Gastrocnemius medialis (tissue), 4 donors: ENCODE data around the gene OPA1. TPM values are rescaled to one million over a fixed set of nuclear protein-coding genes. Genes with fewer than 3 reads are reported as not detected.

ENCODE experiments used
- ATAC-seq, 2 donors: fragments of 150-250 bp; one replicate each; pipeline ENCODE4 v1.9.1; 2016
- DNase-seq, 2 donors: peaks; one replicate each; pipeline ENCODE4 v3.0.0-alpha.2; 2019
- H3K27ac ChIP-seq, 4 donors: fragments of 200-600 bp; sonication (generic); 1 replicate in 1 of 4; 2 replicates in 3 of 4; pipeline ENCODE4 v1.5.1; 2016 to 2018; ENCODE audit warnings: mild to moderate bottlenecking in 2 of 4, moderate library complexity in 1 of 4
- H3K27me3 ChIP-seq, 3 donors: fragments of 200-600 bp; sonication (generic) in 2 of 3; 1 replicate in 1 of 3; 2 replicates in 2 of 3; pipeline versions ENCODE4 v1.5.1 to v1.6.0; 2016 to 2019; ENCODE audit warnings: mild to moderate bottlenecking in 1 of 3, moderate library complexity in 1 of 3
- H3K36me3 ChIP-seq, 2 donors: fragments of 200-600 bp; sonication (generic) in 1 of 2; one replicate each; pipeline ENCODE4 v1.5.1; 2017 to 2018
- H3K4me1 ChIP-seq, 2 donors: fragments of 200-600 bp; sonication (generic) in 1 of 2; one replicate each; pipeline ENCODE4 v1.5.1; 2016 to 2017; ENCODE audit warnings: mild to moderate bottlenecking in 2 of 2
- H3K4me3 ChIP-seq, 4 donors: fragments of 200-600 bp; sonication (generic) in 3 of 4; 1 replicate in 1 of 4; 2 replicates in 3 of 4; pipeline ENCODE4 v1.5.1; 2016 to 2019; ENCODE audit warnings: mild to moderate bottlenecking in 2 of 4
- H3K9me3 ChIP-seq, 3 donors: fragments of 200-600 bp; sonication (generic) in 2 of 3; 1 replicate in 1 of 3; 2 replicates in 2 of 3; pipeline ENCODE4 v1.5.1; 2016 to 2019
- CTCF ChIP-seq, 5 experiments: fragments of 450-650 bp in 3 of 5; fragments of 200-600 bp in 2 of 5; sonication (generic) in 2 of 5; IDR thresholded peaks in 4 of 5; conservative IDR thresholded peaks in 1 of 5; 1 replicate in 4 of 5; 2 replicates in 1 of 5; pipeline ENCODE4 v1.5.1; 2016 to 2019; ENCODE audit warnings: antibody characterized with exemption in 5 of 5, mild to moderate bottlenecking in 3 of 5, moderate library complexity in 3 of 5
- POLR2A ChIP-seq, 2 donors: fragments of 450-650 bp; IDR thresholded peaks; one replicate each; pipeline ENCODE4 v1.6.1; 2017; ENCODE audit warnings: antibody characterized with exemption in 2 of 2, mild to moderate bottlenecking in 2 of 2, moderate library complexity in 2 of 2
- in situ Hi-C, 4 donors: fragments of 200-750 bp; cut with MboI; loops; one replicate each; pipeline versions ENCODE4 v1.15.0 to v1.8.0; 2017; ENCODE audit warnings: low sequenced_read_pairs in 4 of 4
- intact Hi-C: fragments of 100-400 bp; cut with DNase I; formaldehyde crosslinking; loops from one replicate; pipeline ENCODE4 v1.15.1; 2023; ENCODE audit warnings: low total_unique reads
- total RNA-seq, 4 donors: library from RNA; depleted of rRNA; stranded (reverse); fragments of >200 nt; gene quantifications; one replicate each; pipeline versions ENCODE4 v1.1.0 to v1.2.3, GENCODE V29; 2016

The OPA1 gene
- total RNA-seq, 4 donors from 2014 or later, result 59.8 to 78.2 (median 72.2) TPM

- Histone ChIP-seq H3K4me1 (no peaks in the 10 kb centered on the region), H3K27ac (no peak overlapping the region), H3K36me3 (no peaks in the 10 kb centered on the region), H3K4me3 (no peak overlapping the region), H3K9me3 (no peaks in the 10 kb centered on the region), H3K27me3 (no peaks in the 10 kb centered on the region)
- no peak for DNase-seq
- no peak for ATAC-seq
- TF ChIP-seq POLR2A (IDR thresholded peaks at IDR 0.05) (no peak), CTCF (IDR thresholded peaks at IDR 0.05 in 4 of 5, conservative IDR thresholded peaks at IDR 0.05 in 1 of 5) (no peak)
- intact Hi-C loops (no loop called here), in situ Hi-C loops (no loop called here)
Measured at GRCh38 chr3:193729088-193729465, 136.1 kb downstream of the OPA1 start.

DNA sequence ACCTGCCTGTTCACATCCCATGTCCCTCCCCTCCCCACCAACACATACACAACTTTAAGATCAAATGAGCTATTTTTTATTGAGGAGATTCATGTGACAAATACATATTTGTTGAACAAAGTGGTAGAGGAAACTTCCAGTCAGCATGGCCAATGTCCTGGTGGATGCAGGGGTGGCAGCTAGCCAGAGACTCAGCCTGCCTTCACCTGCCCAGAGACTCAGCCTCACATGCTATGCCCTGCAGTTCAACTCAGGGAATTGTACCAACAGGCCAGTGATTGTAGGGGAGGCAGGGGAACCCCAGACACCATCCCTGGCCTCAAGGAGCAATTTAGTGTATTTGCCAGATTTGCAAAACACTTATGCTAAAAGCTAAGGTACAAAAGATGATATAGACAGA is 136.6 kb downstream of the OPA1 start:
- DNase-seq (no peak), ATAC-seq (no peak)
- in situ Hi-C loops, result no loop called here
- Histone ChIP-seq H3K4me3 (no peak overlapping the region), H3K4me1 (no peaks in the 10 kb centered on the region), H3K36me3 (no peaks in the 10 kb centered on the region), H3K27ac (no peak overlapping the region), H3K9me3 (no peaks in the 10 kb centered on the region), H3K27me3 (no peaks in the 10 kb centered on the region)
- intact Hi-C loops, result no loop called here
- TF ChIP-seq POLR2A (IDR thresholded peaks at IDR 0.05), result no peak
- TF ChIP-seq CTCF (IDR thresholded peaks at IDR 0.05 in 4 of 5, conservative IDR thresholded peaks at IDR 0.05 in 1 of 5), result no peak

GRCh38 chr3:193730511-193730910 is 137.5 kb downstream of the OPA1 start:
- ATAC-seq, result no peak
- Histone ChIP-seq H3K36me3 (no peaks in the 10 kb centered on the region), H3K9me3 (no peaks in the 10 kb centered on the region), H3K4me1 (no peaks in the 10 kb centered on the region), H3K4me3 (no peak overlapping the region), H3K27ac (no peak overlapping the region), H3K27me3 (no peaks in the 10 kb centered on the region)
- no peak for DNase-seq
- intact Hi-C loops, result no loop called here
- no peak for TF ChIP-seq CTCF (IDR thresholded peaks at IDR 0.05 in 4 of 5, conservative IDR thresholded peaks at IDR 0.05 in 1 of 5)
- TF ChIP-seq POLR2A (IDR thresholded peaks at IDR 0.05), result no peak
- in situ Hi-C loops, result no loop called here

DNA sequence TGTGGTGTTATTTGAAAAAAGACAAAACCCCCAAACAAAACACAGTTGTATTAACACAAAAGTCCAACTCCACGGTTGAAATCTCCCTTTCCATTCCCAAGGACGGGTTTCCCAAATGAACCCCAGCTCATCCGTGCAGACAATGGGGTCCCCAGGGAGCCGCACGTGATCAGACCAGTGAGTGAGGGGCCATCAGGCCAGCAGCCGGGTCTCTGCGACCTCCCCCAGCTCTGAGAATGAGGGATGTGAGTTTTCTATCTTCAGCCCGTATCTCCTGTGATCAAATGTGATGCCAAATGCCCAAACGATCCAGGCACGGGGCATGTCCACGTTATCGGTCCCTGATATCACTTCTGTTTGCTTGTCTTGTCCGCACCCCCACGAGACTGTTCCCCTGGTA is 138.0 kb downstream of the OPA1 start:
- no peak for TF ChIP-seq POLR2A (IDR thresholded peaks at IDR 0.05)
- no peak for TF ChIP-seq CTCF (IDR thresholded peaks at IDR 0.05 in 4 of 5, conservative IDR thresholded peaks at IDR 0.05 in 1 of 5)

DNA sequence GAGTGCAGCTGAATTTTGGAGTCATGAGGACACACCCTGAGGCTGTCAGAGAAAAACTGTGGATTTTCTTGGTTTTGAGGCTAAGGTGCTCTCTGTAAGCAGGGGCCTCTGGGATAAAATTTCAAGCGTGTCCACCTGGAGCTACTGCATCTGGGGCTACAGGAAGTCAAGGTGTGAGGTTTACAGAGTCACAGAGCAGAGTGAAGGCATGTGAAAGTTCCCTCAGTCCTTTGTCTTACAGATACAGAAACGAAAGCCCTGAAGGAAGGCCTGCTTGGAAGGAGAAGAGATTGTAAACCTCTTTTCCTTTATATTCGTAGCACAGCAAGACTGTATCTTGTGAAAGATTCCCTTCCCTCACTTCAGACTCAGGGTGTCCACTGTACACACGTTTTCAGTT is 138.6 kb downstream of the OPA1 start:
- intact Hi-C loops, result no loop called here

More for the DNA sequence above, 138.0 kb downstream of the OPA1 start:
- Histone ChIP-seq H3K36me3 (no peaks in the 10 kb centered on the region), H3K4me1 (no peaks in the 10 kb centered on the region), H3K4me3 (no peak overlapping the region), H3K27me3 (no peaks in the 10 kb centered on the region), H3K9me3 (no peaks in the 10 kb centered on the region), H3K27ac (no peak overlapping the region)
- ATAC-seq (no peak), DNase-seq (no peak)
- intact Hi-C loops, result no loop called here
- in situ Hi-C loops, result no loop called here

More for the DNA sequence above, 138.6 kb downstream of the OPA1 start:
- H3K4me1 ChIP-seq, result no peaks in the 10 kb centered on the region
- no peaks in the 10 kb centered on the region for H3K9me3 ChIP-seq
- no peak for TF ChIP-seq POLR2A (IDR thresholded peaks at IDR 0.05)
- no peak for TF ChIP-seq CTCF (IDR thresholded peaks at IDR 0.05 in 4 of 5, conservative IDR thresholded peaks at IDR 0.05 in 1 of 5)
- no peaks in the 10 kb centered on the region for H3K36me3 ChIP-seq
- ATAC-seq, result no peak
- no peaks in the 10 kb centered on the region for H3K27me3 ChIP-seq
- no peak overlapping the region for H3K4me3 ChIP-seq
- DNase-seq, result no peak
- in situ Hi-C loops, result no loop called here
- no peak overlapping the region for H3K27ac ChIP-seq
